Natural killer cell (primary cell): ENCODE measurements around the gene TRAFD1. TPM values are rescaled to one million over a fixed set of nuclear protein-coding genes. Genes with fewer than 3 reads are reported as not detected.

Experiments used
- ATAC-seq, 3 donors: fragments of 150-1000 bp in 2 of 3; fragments of 200-7000 bp in 1 of 3; cut with Tn5 transposase; 1 replicate in 1 of 3; 2 replicates in 2 of 3; pipeline ENCODE4 v1.10.0; 2021; ENCODE audit warnings: mild to moderate bottlenecking in 2 of 3, moderate library complexity in 2 of 3
- DNase-seq, 2 donors: peaks; one replicate each; pipeline versions ENCODE4 v3.0.0 to v3.0.0-alpha.2; 2013 to 2021; ENCODE audit warnings: mixed read lengths in 1 of 2
- H3K27ac ChIP-seq: one replicate; pipeline ENCODE4 v1.5.1; 2013; ENCODE audit warnings: mild to moderate bottlenecking, low read length
- H3K27me3 ChIP-seq: one replicate; pipeline ENCODE4 v1.6.1; 2013; ENCODE audit warnings: low read length; ENCODE audit not compliant: control insufficient read depth, insufficient read depth
- H3K36me3 ChIP-seq: one replicate; pipeline ENCODE4 v1.6.1; 2013; ENCODE audit warnings: low read length; ENCODE audit not compliant: control insufficient read depth, insufficient read depth
- H3K4me1 ChIP-seq: one replicate; pipeline ENCODE4 v1.6.1; 2013; ENCODE audit warnings: low read length; ENCODE audit not compliant: control insufficient read depth, insufficient read depth
- H3K4me3 ChIP-seq: one replicate; pipeline ENCODE4 v1.5.1; 2013; ENCODE audit warnings: low read length
- H3K9me3 ChIP-seq: one replicate; pipeline ENCODE4 v1.6.1; 2013; ENCODE audit warnings: low read length; ENCODE audit not compliant: control insufficient read depth, insufficient read depth
- H3K27ac Mint-ChIP-seq, 2 donors: one replicate each; pipeline ENCODE4 v1.8.0; 2022; ENCODE audit warnings: mild to moderate bottlenecking in 2 of 2, mixed read lengths in 2 of 2, moderate library complexity in 1 of 2
- H3K27me3 Mint-ChIP-seq, 2 donors: one replicate each; pipeline ENCODE4 v1.8.0; 2022; ENCODE audit warnings: low read depth in 2 of 2, mixed read lengths in 2 of 2
- H3K36me3 Mint-ChIP-seq: one replicate; pipeline ENCODE4 v1.8.0; 2022; ENCODE audit warnings: mixed read lengths
- H3K4me1 Mint-ChIP-seq, 2 donors: one replicate each; pipeline ENCODE4 v1.8.0; 2022; ENCODE audit warnings: mixed read lengths in 2 of 2
- H3K4me3 Mint-ChIP-seq: one replicate; pipeline ENCODE4 v1.8.0; 2022; ENCODE audit warnings: mild to moderate bottlenecking, moderate library complexity, mixed read lengths
- H3K9me3 Mint-ChIP-seq, 2 donors: one replicate each; pipeline ENCODE4 v1.8.0; 2022; ENCODE audit warnings: mixed read lengths in 2 of 2
- CTCF ChIP-seq: fragments of 200-600 bp; IDR thresholded peaks from one replicate; pipeline ENCODE4 v1.8.0; 2022; ENCODE audit warnings: antibody characterized with exemption
- WGBS: methylation state at CpG from one replicate; pipeline ENCODE4 v1.1.7; 2013; ENCODE audit warnings: missing lambda C conversion rate; ENCODE audit not compliant: insufficient coverage; 5-methylcytosine and 5-hydroxymethylcytosine counted together
- intact Hi-C: fragments of 100-400 bp; cut with micrococcal nuclease; formaldehyde crosslinking; loops from one replicate; pipeline ENCODE4 v1.14.2; 2022
- total RNA-seq, 4 donors: library from RNA; stranded (reverse); fragments of 120-200 nt in 1 of 4; gene quantifications; one replicate each; pipeline versions ENCODE4 v1.2.3 to v1.2.4, GENCODE V29; 2013 to 2022

TRAFD1 gene
- total RNA-seq, 3 donors from 2014 or later (not counting 1 experiment from before 2014, with no cell fraction given), result 35.8 to 45.3 (median 45.2) TPM

GRCh38 chr12:112198120-112198733 lies 72.9 kb downstream of the TRAFD1 start:
- Mint-ChIP-seq H3K4me1 (peaks cover 0 to 5% of the 10 kb centered on the region in 2 donors), H3K27ac (peak overlapping the region in 1 of 2 donors; percentile 5), H3K36me3 (peaks cover 2% of the 10 kb centered on the region), H3K4me3 (no peak overlapping the region), H3K27me3 (no peaks in the 10 kb centered on the region), H3K9me3 (no peaks in the 10 kb centered on the region)
- DNase-seq, result peak in 1 of 2 donors; percentile 63
- 91% methylated on average over 8 of the region's 9 CpGs for WGBS
- Histone ChIP-seq H3K27me3 (no peaks in the 10 kb centered on the region), H3K36me3 (peaks cover 48% of the 10 kb centered on the region), H3K9me3 (no peaks in the 10 kb centered on the region), H3K4me1 (no peaks in the 10 kb centered on the region), H3K27ac (no peak overlapping the region), H3K4me3 (no peak overlapping the region)
- ATAC-seq, result peak; percentile 50 to 72 (median 60)
- TF ChIP-seq CTCF, result peak; percentile 21
- intact Hi-C loops, result loop anchor here (1.0 kb wide), 1 partner anchor 189 kb away; no protein-coding TSS in a partner anchor

GRCh38 chr12:112199136-112199535 lies 73.8 kb downstream of the TRAFD1 start:
- Histone ChIP-seq H3K9me3 (no peaks in the 10 kb centered on the region), H3K36me3 (peaks cover 45% of the 10 kb centered on the region), H3K4me1 (no peaks in the 10 kb centered on the region), H3K27me3 (no peaks in the 10 kb centered on the region), H3K4me3 (no peak overlapping the region), H3K27ac (no peak overlapping the region)
- 74% methylated on average over 4 of the region's 4 CpGs for WGBS
- intact Hi-C loops, result no loop called here
- H3K4me3 Mint-ChIP-seq, result no peak overlapping the region
- ATAC-seq, result peak in 1 of 3 donors; percentile 73
- H3K27me3 Mint-ChIP-seq, result no peaks in the 10 kb centered on the region
- no peak for TF ChIP-seq CTCF
- H3K9me3 Mint-ChIP-seq, result no peaks in the 10 kb centered on the region
- no peak for DNase-seq
- peaks cover 0 to 5% of the 10 kb centered on the region in 2 donors for H3K4me1 Mint-ChIP-seq
- H3K27ac Mint-ChIP-seq, result no peak overlapping the region
- H3K36me3 Mint-ChIP-seq, result no peaks in the 10 kb centered on the region

Other genes starting within 250 kb of the TRAFD1 start
- gene TMEM116, start 112.4 kb upstream of the TRAFD1 start, total RNA-seq, result 10 to 100 TPM in 2 of 3 donors, 1 to 10 TPM in 1; 6.5 to 10.2 (median 10.1) TPM
- 10 to 100 TPM; 51.6 to 74.9 (median 57.8) TPM for gene ERP29, start 112.1 kb upstream of the TRAFD1 start, total RNA-seq
- gene NAA25, start 16.8 kb upstream of the TRAFD1 start, total RNA-seq, result 10 to 100 TPM; 25.8 to 34.4 (median 30.7) TPM